A549 treated with AZD2906 at 1 μM for 4 hours (cell line): ENCODE results near the gene ANKRD53. TPM values are rescaled to one million over a fixed set of nuclear protein-coding genes. Genes with fewer than 3 reads are reported as not detected.

Experiments used
- total RNA-seq: library from RNA; stranded (reverse); fragments of 200-300 nt; extraction: Qiagen RNA extraction; gene quantifications from 5 replicates; pipeline ENCODE4 v1.2.3, GENCODE V29; 2022

ANKRD53 gene
- 0.06 to 0.16 TPM (median 0.12 TPM) in 4 of 5 replicates, not detected in the other for total RNA-seq

DNA sequence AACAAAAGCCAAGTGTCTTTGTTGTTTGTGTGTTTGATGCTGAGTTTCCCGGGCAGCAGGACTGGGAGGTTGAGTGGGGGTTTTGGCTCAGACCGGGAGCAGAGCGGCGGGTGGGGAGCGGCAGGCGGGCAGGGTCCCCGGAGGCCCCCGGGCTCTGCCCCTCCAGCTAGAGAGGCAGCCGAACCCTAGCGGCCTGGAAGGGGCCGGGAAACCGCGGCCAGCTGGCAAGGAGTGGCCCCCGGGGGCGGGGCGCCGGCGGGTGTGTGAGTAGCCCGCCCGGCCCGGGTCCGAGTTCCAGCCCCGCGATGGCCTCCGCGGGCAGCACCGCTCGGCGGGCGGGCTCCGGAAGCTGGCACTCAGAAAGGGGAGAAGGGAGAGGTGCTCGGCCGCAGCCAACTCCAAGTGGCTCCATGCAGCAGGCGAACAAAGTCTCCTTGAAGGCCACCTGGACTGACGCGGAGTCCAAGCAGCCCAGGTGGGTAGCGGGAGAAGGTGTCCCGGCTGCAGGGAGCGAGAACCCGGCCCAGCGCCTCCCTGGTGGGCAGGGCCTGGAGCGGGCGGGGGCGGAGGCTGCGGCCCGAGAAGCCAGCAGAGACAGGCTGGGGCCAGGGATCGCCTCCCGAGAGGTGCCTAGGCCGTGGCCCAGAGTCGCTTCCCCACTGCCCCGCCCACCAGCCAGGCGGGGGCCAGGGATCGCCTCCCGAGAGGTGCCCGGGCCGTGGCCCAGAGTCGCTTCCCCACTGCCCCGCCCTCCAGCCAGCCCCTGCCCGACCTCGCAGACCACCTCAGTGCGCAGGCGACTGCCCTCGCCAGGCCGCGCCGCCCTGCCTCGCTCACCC, at the start of gene ANKRD53:
TSS of gene ANKRD53 (plus strand) at position 290 of the 839 bp plus-strand sequence. CDS start at position 306, 16 bp downstream.

DNA sequence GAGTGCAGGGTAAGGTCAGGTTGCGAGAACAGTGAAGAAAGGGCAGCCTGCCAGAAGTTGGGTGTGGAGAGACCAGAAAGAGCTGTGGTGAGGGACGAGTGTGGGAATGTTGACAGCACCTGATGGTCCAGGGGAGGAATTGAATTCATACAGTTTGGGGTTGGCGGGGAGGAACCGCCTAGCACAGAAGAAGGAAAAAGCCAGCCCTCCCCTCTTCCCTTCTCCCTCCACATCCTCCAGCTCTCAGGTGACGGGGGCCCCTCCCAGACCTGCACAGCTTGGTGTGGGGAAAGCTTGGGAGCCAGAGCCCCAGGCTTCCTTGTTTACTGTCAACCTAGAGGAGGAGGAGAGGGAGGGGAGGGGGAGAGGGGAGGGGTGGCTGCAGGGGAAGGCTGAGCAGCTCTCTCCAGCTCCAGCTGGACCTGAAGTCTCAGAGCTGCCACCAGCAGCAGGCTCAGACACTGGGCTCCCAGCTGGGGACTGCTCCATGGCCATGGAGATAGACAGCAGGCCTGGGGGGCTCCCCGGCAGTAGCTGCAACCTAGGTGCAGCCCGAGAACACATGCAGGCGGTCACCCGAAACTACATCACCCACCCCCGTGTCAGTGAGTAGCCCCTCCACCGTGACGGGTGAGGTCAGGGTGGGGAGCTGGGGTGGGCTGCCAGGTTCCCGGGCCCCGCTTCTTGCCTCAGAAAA, 42.8 kb upstream of the ANKRD53 start, which contains the start of gene ATP6V1B1:
TSS of gene ATP6V1B1 (plus strand) at position 433 of the 697 bp plus-strand sequence. CDS start at position 488, 55 bp downstream.

DNA sequence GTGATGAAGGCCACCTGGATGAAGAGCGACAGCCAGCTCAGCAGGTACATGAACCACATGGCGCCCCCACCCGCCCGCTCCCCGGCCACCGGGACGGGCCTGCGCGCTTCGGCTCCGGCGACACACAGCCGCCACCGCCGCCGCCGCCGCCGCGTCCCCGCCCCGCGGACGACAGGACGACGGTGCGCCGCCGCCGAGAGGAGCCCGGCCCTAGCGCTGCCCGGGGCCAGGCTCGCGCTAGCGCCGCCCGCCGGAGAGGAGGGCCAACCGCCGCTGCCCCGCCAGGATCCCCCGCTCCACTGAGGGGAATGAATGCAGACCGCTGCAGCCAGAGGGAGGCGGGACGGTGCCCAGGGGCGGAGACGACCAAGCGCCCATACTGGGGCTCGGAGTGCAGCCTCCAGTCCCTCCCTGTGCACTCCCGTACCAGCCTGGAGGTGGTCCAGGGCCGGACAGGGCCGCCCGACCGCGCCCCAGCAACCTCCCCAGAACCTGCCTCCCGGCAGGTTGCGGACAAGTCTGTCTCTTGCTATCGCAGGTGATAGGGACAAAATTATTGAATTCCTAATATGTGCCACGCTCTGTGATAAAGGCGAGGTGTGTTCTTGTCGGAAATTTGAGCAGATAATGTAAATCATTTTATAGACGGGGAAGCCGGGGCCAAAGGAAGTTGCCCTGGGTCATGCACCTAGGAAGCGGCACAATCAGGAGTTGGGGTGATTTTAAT, 16.4 kb downstream of the ANKRD53 start, which contains the start of gene TEX261:
TSS of gene TEX261 (minus strand) at position 175 of the 727 bp plus-strand sequence. CDS start at position 59, 116 bp downstream.

Other genes starting within 250 kb of the ANKRD53 start
- 22.2 to 29.0 TPM (median 25.0 TPM) in 5 replicates for gene ADD2, start 210.4 kb upstream of the ANKRD53 start, total RNA-seq
- gene FIGLA, start 188.0 kb upstream of the ANKRD53 start, total RNA-seq: not detected in 5 replicates
- gene CLEC4F, start 158.0 kb upstream of the ANKRD53 start, total RNA-seq: not detected in 5 replicates
- gene CD207, start 142.8 kb upstream of the ANKRD53 start, total RNA-seq: not detected in 5 replicates
- gene VAX2, start 78.1 kb upstream of the ANKRD53 start, total RNA-seq: 3.2 to 5.1 TPM (median 4.2 TPM) in 5 replicates
- gene ATP6V1B1, start 42.7 kb upstream of the ANKRD53 start, total RNA-seq: 1.3 to 2.3 TPM (median 1.7 TPM) in 5 replicates
- gene TEX261, start 16.2 kb downstream of the ANKRD53 start, total RNA-seq: 75.7 to 81.9 TPM (median 79.7 TPM) in 5 replicates
- gene NAGK, start 90.0 kb downstream of the ANKRD53 start, total RNA-seq: 63.1 to 95.5 TPM (median 89.1 TPM) in 5 replicates
- gene MCEE, start 151.6 kb downstream of the ANKRD53 start, total RNA-seq: 9.9 to 12.8 TPM (median 11.2 TPM) in 5 replicates
- gene MPHOSPH10, start 152.0 kb downstream of the ANKRD53 start, total RNA-seq: 35.3 to 48.5 TPM (median 37.3 TPM) in 5 replicates
- 0.20 to 0.27 TPM (median 0.23 TPM) in 5 replicates for gene PAIP2B, start 248.5 kb downstream of the ANKRD53 start, total RNA-seq